Measurements from ENCODE around the gene DNMT3L. TPM values are rescaled to one million over a fixed set of nuclear protein-coding genes. Genes with fewer than 3 reads are reported as not detected.
"Not testable (repeated sequence)": the region's sequence is repeated elsewhere in the genome, so short reads cannot be mapped to it uniquely, and the experiment has no call there.

DNMT3L gene
- total RNA-seq, 2 donors from 2014 or later: not detected

DNA sequence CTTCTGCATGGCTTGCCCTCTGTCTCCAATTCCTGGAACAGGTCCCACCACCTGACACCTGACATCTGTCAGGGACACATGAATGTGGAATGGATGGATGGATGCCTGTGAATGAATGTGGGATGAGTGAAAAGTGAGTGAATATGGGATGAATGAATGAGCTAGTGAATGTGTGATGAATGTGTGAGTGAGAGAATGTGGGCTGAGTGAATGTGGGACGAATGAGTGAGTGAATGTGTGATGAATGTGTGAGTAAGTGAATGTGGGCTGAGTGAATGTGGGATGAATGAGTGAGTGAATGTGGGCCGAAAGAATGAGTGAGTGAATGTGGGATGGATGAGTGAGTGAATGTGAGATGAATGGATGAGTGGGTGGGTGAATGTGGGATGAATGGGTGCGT is 50.1 kb downstream of the DNMT3L start:
- ATAC-seq; intact Hi-C loops (cut with DNase I, micrococcal nuclease); DNase-seq: not testable (repeated sequence)

DNA sequence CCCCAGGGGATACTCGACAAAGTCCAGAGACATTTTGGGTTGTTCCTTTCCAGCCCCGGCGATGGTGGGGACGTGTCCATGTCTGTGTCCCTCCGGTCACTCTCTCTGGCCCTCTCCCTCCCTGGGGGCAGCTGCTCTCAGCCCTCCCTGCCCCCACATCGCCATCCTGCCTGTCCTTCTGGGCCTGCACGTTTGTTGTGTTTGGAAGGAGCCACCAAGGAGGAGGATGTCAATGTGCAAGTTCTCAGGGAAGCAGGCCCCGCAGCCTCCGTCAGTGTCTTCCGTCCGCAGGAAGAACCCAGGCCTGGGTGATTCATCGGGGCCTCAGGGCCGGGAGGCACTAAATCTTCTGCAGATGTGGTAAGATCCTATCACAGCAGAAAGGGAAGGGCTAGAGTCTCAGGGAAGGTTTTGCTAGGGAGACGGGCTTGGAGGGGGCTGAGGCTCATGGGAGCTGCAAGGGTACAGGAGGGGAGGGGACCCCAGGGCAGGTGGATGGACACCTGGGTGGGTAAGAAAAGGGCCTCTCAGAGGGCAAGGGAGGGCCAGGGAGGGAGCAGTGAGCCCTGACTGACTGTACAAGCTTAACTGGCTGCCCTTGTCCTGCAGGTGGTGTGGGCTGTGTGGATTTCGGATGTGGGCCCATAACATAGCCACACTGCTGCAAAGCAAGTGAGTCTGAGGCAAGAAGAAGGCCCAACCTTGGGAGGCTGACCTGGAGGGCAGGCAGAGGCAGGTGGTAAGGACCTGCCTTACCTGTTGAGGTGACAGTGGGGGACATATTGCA is 53.6 kb downstream of the DNMT3L start:
- ATAC-seq; intact Hi-C loops (cut with DNase I, micrococcal nuclease): not testable (repeated sequence)
- DNase-seq: peak in 1 of 2 donors; percentile 19

GRCh38 chr21:44206698-44207676 is 54.7 kb downstream of the DNMT3L start:
- intact Hi-C loops (cut with DNase I, micrococcal nuclease); DNase-seq: not testable (repeated sequence)
- peak; percentile 64 for ATAC-seq

DNA sequence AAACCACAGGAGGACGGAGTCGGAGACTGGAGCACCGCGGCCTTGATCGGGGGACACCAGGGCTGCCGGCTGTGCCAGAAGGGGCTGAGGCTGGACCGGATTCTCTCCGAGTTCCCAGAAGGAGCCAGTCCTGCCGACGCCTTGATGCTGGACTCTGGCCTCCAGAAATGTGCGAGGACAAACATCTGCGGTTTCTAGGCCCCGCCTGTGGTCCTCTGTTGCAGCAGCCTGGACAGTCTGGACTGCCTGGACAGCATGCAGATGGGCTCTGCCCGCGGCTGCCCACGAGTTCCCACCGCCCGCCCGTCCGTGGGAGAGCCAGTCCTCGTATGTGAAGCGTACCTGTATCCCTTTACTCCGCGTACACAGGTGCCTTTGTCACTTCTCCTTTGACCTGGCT is 55.5 kb downstream of the DNMT3L start:
- intact Hi-C loops (cut with DNase I, micrococcal nuclease); DNase-seq: not testable (repeated sequence)
- ATAC-seq: peak; percentile 67

DNA sequence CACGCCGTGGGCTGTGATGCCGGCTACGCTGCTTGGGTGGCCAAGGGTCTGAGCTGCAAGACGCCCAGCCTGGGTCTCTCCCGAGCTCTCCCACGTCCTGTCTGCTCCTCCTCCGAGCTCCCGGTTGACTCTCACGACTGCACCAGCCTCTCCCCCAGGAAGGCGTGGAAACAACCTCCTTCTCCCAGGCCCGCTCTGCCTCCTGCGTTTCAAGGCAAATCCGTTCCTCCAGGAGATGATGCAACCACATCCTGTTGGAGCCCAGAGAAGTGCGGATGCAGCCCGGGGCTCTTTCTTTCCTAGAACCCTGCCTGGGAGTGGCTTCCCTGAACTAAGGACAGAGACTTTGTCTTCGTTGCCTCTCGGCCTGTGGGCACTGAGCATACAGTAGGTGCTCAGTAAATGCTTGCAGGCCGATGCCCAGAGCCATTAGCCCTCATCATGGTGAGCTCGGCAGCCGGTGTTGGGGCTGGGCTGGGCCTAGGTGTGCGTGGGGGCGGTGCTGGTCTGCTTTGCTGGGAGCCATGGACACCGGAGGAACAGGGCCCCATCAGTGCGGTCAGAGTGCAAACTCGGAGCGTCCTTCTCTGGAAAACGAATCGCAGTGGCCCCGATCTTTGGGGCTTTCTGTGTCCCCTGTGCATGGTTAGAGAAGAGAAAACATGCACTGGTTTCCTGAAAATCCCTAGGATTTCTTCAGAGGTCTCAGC is 59.0 kb downstream of the DNMT3L start:
- ATAC-seq; DNase-seq; intact Hi-C loops (cut with DNase I, micrococcal nuclease): not testable (repeated sequence)

DNA sequence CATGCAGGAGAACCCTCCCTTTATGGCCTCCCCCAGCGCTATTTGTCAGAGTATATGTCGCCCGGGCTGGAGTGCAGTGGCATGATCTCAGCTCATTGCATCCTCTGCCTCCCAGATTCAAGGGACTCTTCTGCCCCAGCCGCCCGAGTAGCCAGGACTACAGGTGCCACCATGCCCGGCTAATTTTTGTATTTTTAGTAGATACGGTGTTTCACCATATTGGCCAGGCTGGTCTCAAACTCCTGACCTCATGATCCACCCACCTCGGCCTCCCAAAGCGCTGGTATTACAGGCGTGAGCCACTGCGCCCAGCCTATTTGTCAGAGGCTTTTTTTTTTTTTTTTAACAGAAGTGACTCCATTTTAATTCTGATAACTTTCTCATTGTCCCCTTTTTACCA is 61.7 kb downstream of the DNMT3L start:
- ATAC-seq; intact Hi-C loops (cut with DNase I, micrococcal nuclease): not testable (repeated sequence)
- peak in 1 of 2 donors; percentile 18 for DNase-seq

DNA sequence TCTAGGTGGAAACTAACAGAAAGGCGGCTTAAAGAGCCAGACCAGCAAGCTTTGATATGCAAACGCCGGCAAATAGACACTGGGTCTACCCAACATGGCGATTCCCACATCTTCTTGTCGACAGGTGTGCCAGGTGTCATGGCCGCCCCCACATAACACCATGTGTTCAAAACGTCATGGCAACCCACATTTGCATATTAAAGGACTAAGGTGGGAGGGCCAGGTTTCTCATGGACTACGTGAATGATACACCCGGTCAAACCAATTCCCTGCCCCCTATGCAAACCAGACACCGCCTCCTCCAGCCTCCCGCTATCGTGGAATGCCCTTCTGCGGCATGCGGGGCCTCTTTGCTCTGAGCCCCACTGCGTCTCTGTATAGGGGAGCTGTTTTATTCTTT is 62.2 kb downstream of the DNMT3L start:
- intact Hi-C loops (cut with DNase I, micrococcal nuclease): no loop called here
- no peak for ATAC-seq
- DNase-seq: peak in 1 of 2 donors; percentile 16

- DNase-seq; ATAC-seq; intact Hi-C loops (cut with DNase I, micrococcal nuclease): not testable (repeated sequence)
These were observed 64.6 kb downstream of the DNMT3L start for GRCh38 chr21:44197156-44197516.

Other genes with a start within 250 kb of the DNMT3L start
- 10 to 100 TPM; 63.6 to 69.4 TPM for gene TRAPPC10, start 249.6 kb downstream of the DNMT3L start, total RNA-seq
- 1 to 10 TPM; 1.7 to 7.2 TPM for gene PWP2, start 154.5 kb downstream of the DNMT3L start, total RNA-seq
- 10 to 100 TPM; 13.1 to 17.5 TPM for gene GATD3, start 128.2 kb downstream of the DNMT3L start, total RNA-seq
- 1 to 10 TPM; 3.2 to 5.0 TPM for gene ICOSLG, start 21.0 kb downstream of the DNMT3L start, total RNA-seq
- under 1 TPM; 0.18 to 0.20 TPM for gene AIRE, start 24.0 kb upstream of the DNMT3L start, total RNA-seq
- gene PFKL, start 38.2 kb upstream of the DNMT3L start, total RNA-seq: 100 to 1,000 TPM; 239 to 245 TPM
- 10 to 100 TPM; 21.4 to 24.7 TPM for gene CFAP410, start 77.5 kb upstream of the DNMT3L start, total RNA-seq
- 1 to 10 TPM; 3.3 to 5.4 TPM for gene TRPM2, start 91.7 kb upstream of the DNMT3L start, total RNA-seq
- 1 to 10 TPM; 2.5 to 3.5 TPM for gene LRRC3, start 193.6 kb upstream of the DNMT3L start, total RNA-seq